Heart right ventricle (tissue), 16 donors: ENCODE measurements around the gene DYNC1I1. TPM values are rescaled to one million over a fixed set of nuclear protein-coding genes. Genes with fewer than 3 reads are reported as not detected.

Experiments used
- ATAC-seq, 8 donors: fragments of 200-7000 bp; cut with Tn5 transposase; one replicate each; pipeline ENCODE4 v1.9.1; 2020; ENCODE audit warnings: mild to moderate bottlenecking in 8 of 8, moderate library complexity in 8 of 8, moderate number of reproducible peaks in 1 of 8
- DNase-seq, 2 donors: peaks; one replicate each; pipeline ENCODE4 v3.0.0-alpha.2; 2020
- H3K27ac ChIP-seq, 10 donors: fragments of 200-600 bp; sonication (generic) in 2 of 10; one replicate each; pipeline versions ENCODE4 v1.5.0 to v1.8.0; 2020 to 2022; ENCODE audit warnings: mild to moderate bottlenecking in 3 of 10
- H3K27me3 ChIP-seq, 7 donors: fragments of 200-600 bp; one replicate each; pipeline ENCODE4 v1.8.0; 2021 to 2022; ENCODE audit warnings: mild to moderate bottlenecking in 2 of 7
- H3K36me3 ChIP-seq, 9 donors: fragments of 200-600 bp; sonication (generic) in 1 of 9; one replicate each; pipeline versions ENCODE4 v1.5.0 to v1.8.0; 2020 to 2022; ENCODE audit warnings: mild to moderate bottlenecking in 2 of 9
- H3K4me1 ChIP-seq, 9 donors: fragments of 200-600 bp; sonication (generic) in 1 of 9; one replicate each; pipeline versions ENCODE4 v1.5.0 to v1.8.0; 2020 to 2022; ENCODE audit warnings: mild to moderate bottlenecking in 4 of 9
- H3K4me3 ChIP-seq, 10 donors: fragments of 200-600 bp; sonication (generic) in 2 of 10; one replicate each; pipeline versions ENCODE4 v1.5.0 to v1.8.0; 2020 to 2022; ENCODE audit warnings: mild to moderate bottlenecking in 7 of 10, moderate library complexity in 2 of 10
- H3K9me3 ChIP-seq, 11 donors: fragments of 200-600 bp in 10 of 11; sonication (generic) in 2 of 11; one replicate each; pipeline versions ENCODE4 v1.5.0 to v1.8.0; 2013 to 2022; ENCODE audit warnings: mild to moderate bottlenecking in 2 of 11, control low read depth in 1 of 11, moderate library complexity in 1 of 11
- WGBS, 2 donors: extraction: QIAGEN DNeasy Blood & Tissue Kit; methylation state at CpG; one replicate each; pipeline ENCODE4 v1.1.7; 2013; ENCODE audit warnings: inconsistent platforms in 1 of 2; 5-methylcytosine and 5-hydroxymethylcytosine counted together
- intact Hi-C, 10 donors: fragments of 100-400 bp; cut with DNase I; formaldehyde crosslinking; loops; one replicate each; pipeline versions ENCODE4 v1.11.1 to v1.14.2; 2022
- polyA plus RNA-seq, 2 donors: library from polyadenylated mRNA; stranded (reverse); fragments of 200-250 nt; gene quantifications; one replicate each; pipeline ENCODE4 v1.2.3, GENCODE V29; 2013
- total RNA-seq, 10 donors: library from RNA; stranded (reverse); fragmentation: NEBNext Ultra II Directional in 3 of 10; extraction: Animal tissue kit (Norgen Biotek cat#: 25700) in 3 of 10; gene quantifications; one replicate each; pipeline versions ENCODE4 v1.2.1 to v1.2.4, GENCODE V29; 2021 to 2023
- TF ChIP-seq, protein P1 (sequence below), 9 donors: fragments of 200-600 bp; sonication (generic) in 2 of 9; IDR thresholded peaks; one replicate each; pipeline versions ENCODE4 v1.5.0 to v1.8.0; 2021 to 2022; ENCODE audit warnings: antibody characterized with exemption in 9 of 9, mild to moderate bottlenecking in 5 of 9, moderate library complexity in 1 of 9
- donor health status: Arrhythmogenic right ventricular cardiomyopathy.
- donor health status: ischemic (EF 13 %, LVEDD 7.1; RV severe dilation, severe dysfunction).
- donor health status: healthy with polysubstance abuse.
- donor health status: DM: no; HTN: yes; CAD: no.
- donor health status: DM: no; HTN: no; CAD: no.
- donor health status: ischemic (EF 25% LVEDD 6.9; RV normal size, moderate dysfunction).
- donor health status: ischemic (EF 25% LVEDD 5.7; RV mildly dilated, moderate dysfunction).
- donor health status: healthy.
- donor health status: DM: yes; HTN: yes; CAD: no.
- donor health status: Ischemic cardiomyopathy.
- donor health status: ischemic (EF 35%, LVEDD 5.7; RV mildly dilated, moderate dysfunction).
- donor health status: nonischemic (EF 11% LVEDD 7.7; RV severe dilation, severe dysfunction).
- donor health status: DM: yes; HTN: yes; CAD: no.
- donor health status: PGD.
- donor health status: ischemic (EF 29% LVEDD 5.4; RV normal size, mild dysfunction).
- donor health status: nonischemic (EF 23%, LVEDD 6.1; RV moderate dilation, normal function).

Gene DYNC1I1
- total and polyA plus RNA-seq, 12 donors = 6.4 to 43.4 (median 35.6) TPM

DNA sequence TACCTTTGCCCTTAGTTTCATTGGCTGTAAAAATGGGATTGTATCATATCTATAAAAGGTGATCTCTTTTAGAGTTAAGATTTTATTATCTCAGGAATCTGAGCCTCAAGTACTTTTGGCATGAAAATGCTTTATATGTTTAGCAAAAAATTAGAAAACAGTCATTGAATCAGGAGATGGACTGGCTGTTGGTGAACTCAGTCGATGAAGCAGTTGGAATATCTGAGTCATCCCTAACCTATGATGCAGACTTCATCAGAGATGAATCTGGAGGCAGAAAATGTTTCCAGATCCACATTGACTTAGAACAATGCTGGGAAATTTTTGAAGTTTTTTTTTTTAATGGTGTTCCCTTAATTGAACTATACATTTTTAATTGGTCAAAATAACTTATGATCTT, 321.1 kb downstream of the DYNC1I1 start:
- no peak for ATAC-seq
- TF ChIP-seq, protein P1, sequence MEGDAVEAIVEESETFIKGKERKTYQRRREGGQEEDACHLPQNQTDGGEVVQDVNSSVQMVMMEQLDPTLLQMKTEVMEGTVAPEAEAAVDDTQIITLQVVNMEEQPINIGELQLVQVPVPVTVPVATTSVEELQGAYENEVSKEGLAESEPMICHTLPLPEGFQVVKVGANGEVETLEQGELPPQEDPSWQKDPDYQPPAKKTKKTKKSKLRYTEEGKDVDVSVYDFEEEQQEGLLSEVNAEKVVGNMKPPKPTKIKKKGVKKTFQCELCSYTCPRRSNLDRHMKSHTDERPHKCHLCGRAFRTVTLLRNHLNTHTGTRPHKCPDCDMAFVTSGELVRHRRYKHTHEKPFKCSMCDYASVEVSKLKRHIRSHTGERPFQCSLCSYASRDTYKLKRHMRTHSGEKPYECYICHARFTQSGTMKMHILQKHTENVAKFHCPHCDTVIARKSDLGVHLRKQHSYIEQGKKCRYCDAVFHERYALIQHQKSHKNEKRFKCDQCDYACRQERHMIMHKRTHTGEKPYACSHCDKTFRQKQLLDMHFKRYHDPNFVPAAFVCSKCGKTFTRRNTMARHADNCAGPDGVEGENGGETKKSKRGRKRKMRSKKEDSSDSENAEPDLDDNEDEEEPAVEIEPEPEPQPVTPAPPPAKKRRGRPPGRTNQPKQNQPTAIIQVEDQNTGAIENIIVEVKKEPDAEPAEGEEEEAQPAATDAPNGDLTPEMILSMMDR (IDR thresholded peaks at IDR 0.05) = no peak
- DNase-seq = no peak
- WGBS, 2 donors = 45 to 50% methylated on average over 1 of the region's 1 CpG
- Histone ChIP-seq H3K9me3 (no peaks in the 10 kb centered on the region), H3K4me1 (no peaks in the 10 kb centered on the region), H3K36me3 (peaks cover 0 to 5% (median 0%) of the 10 kb centered on the region in 9 donors), H3K4me3 (no peak overlapping the region), H3K27me3 (no peaks in the 10 kb centered on the region), H3K27ac (no peak overlapping the region)
- intact Hi-C loops = loop anchor here in 1 of 10 donors (10.0 kb wide), 1 partner anchor 61 kb away; no protein-coding TSS in a partner anchor

- no peak for DNase-seq
- ATAC-seq = no peak
- no peak overlapping the region for H3K27ac ChIP-seq
- 75 to 81% methylated on average over 2 of the region's 2 CpGs for WGBS, 2 donors
- H3K36me3 ChIP-seq = peaks cover 0 to 5% (median 0%) of the 10 kb centered on the region in 9 donors
- H3K27me3 ChIP-seq = no peaks in the 10 kb centered on the region
- H3K4me3 ChIP-seq = no peak overlapping the region
- H3K4me1 ChIP-seq = no peaks in the 10 kb centered on the region
- peaks cover 0 to 13% (median 3%) of the 10 kb centered on the region in 11 donors for H3K9me3 ChIP-seq
- TF ChIP-seq, protein P1 (IDR thresholded peaks at IDR 0.05) = no peak
- intact Hi-C loops = loop anchor here in 1 of 10 donors (10.0 kb wide), 1 partner anchor 57 kb away; no protein-coding TSS in a partner anchor
Observed at GRCh38 chr7:96097835-96098234, 325.5 kb downstream of the DYNC1I1 start.

- 73 to 78% methylated on average over 1 of the region's 1 CpG for WGBS, 2 donors
Observed at GRCh38 chr7:96100737-96101136, 328.4 kb downstream of the DYNC1I1 start.

DNA sequence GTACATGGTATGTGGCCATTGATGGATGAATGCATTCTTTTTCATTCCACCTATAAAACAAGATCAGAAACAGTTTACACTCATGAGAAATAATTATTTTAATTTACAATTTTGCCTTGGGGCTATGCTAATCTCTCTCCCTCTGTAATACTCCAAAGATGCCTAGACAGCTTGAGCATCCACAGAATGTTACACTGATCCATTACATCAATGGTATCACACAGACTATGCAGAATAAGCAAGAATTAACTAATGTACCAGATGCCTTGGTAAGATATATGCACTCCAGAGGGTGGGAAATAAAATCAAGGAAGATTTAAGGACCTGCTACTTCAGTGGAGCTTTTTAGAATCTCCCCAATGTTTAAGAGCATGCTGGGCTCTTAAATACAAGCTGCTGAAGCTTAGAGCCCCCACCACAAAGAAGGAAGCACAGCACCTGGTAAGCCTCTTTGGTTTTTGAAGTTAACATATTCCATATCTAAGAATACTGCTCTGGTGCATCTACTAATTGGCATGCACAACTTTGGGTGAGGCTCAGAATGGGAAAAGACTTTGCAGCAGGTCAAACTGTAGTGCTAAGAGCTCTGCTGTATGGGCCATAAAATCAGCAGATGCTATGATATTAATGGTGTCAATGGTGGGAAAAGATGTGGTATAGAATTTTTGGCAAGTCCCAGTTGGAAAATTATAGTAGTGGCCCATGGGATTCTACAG, 329.9 kb downstream of the DYNC1I1 start:
- no peaks in the 10 kb centered on the region for H3K4me1 ChIP-seq
- intact Hi-C loops = no loop called here
- H3K4me3 ChIP-seq = no peak overlapping the region
- TF ChIP-seq, protein P1 (IDR thresholded peaks at IDR 0.05) = no peak
- DNase-seq (no peak), ATAC-seq (no peak)
- peaks cover 0 to 5% (median 0%) of the 10 kb centered on the region in 9 donors for H3K36me3 ChIP-seq
- no peak overlapping the region for H3K27ac ChIP-seq
- no peaks in the 10 kb centered on the region for H3K27me3 ChIP-seq
- peaks cover 0 to 13% (median 3%) of the 10 kb centered on the region in 11 donors for H3K9me3 ChIP-seq

More at GRCh38 chr7:96100737-96101136, 328.4 kb downstream of the DYNC1I1 start:
- Histone ChIP-seq H3K4me3 (no peak overlapping the region), H3K4me1 (no peaks in the 10 kb centered on the region), H3K9me3 (peaks cover 0 to 13% (median 3%) of the 10 kb centered on the region in 11 donors), H3K27me3 (no peaks in the 10 kb centered on the region), H3K36me3 (peaks cover 0 to 5% (median 0%) of the 10 kb centered on the region in 9 donors), H3K27ac (no peak overlapping the region)
- intact Hi-C loops = no loop called here
- no peak for DNase-seq
- TF ChIP-seq, protein P1 (IDR thresholded peaks at IDR 0.05) = no peak
- no peak for ATAC-seq
